GM10266 (cell line): Measurements from ENCODE around the gene AP1M1.

Source experiments
- DNase-seq: peaks from one replicate; pipeline ENCODE4 v3.0.0; 2012; ENCODE audit errors: extremely low spot score
- CTCF ChIP-seq: IDR thresholded peaks from 2 replicates; pipeline ENCODE4 v1.5.1; 2012; ENCODE audit warnings: mild to moderate bottlenecking, low read depth; ENCODE audit not compliant: control insufficient read depth, insufficient read depth; ENCODE audit errors: missing control alignments

The AP1M1 gene

DNA sequence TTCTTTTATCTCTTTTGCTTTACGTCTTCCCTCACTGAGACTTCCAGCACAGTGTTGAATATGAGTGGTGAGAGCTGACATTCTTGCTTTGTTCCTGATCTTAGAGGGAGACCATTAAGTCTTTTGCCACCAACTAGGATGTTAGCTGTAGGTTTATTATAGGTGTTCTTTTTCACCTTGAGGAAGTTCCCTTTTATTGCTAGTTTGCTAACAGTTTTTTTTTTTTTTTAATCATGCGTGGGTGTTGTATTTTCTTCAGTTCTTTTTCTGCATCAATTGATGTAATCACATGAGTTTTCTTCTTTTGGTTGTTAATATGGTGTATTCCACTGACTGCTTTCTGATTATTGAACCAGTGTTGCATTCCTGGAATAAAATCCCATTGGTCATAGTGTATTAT, 21.1 kb downstream of the AP1M1 start:
- DNase-seq = no peak
- no peak for TF ChIP-seq CTCF

GRCh38 chr19:16222806-16223205, 25.1 kb downstream of the AP1M1 start:
- no peak for TF ChIP-seq CTCF
- DNase-seq = no peak

GRCh38 chr19:16223746-16224145, 26.0 kb downstream of the AP1M1 start:
- no peak for DNase-seq
- no peak for TF ChIP-seq CTCF

- DNase-seq = no peak
- no peak for TF ChIP-seq CTCF
Observed at GRCh38 chr19:16224293-16225045, 26.8 kb downstream of the AP1M1 start.

GRCh38 chr19:16225279-16226183, 27.8 kb downstream of the AP1M1 start:
- DNase-seq = no peak
- no peak for TF ChIP-seq CTCF

GRCh38 chr19:16226184-16226591, 28.5 kb downstream of the AP1M1 start:
- no peak for DNase-seq
- no peak for TF ChIP-seq CTCF
